H1 (cell line): ENCODE results near the gene MRS2. TPM values are rescaled to one million over a fixed set of nuclear protein-coding genes. Genes with fewer than 3 reads are reported as not detected.

Source experiments
- CTCF ChIA-PET: fragments of 300-600 bp; sonication (Branson Sonifier 250); formaldehyde crosslinking; loops from one replicate; lab custom pipeline; 2021; ENCODE audit not compliant: partially characterized antibody; lab: Charles Lee
- POLR2A ChIA-PET: fragments of 300-600 bp; sonication (Branson Sonifier 250); formaldehyde crosslinking; loops from one replicate; lab custom pipeline; 2021; ENCODE audit warnings: inconsistent platforms; ENCODE audit not compliant: partially characterized antibody; lab: Charles Lee
- DNase-seq, 2 experiments: peaks; one replicate each; pipeline versions ENCODE4 v3.0.0 to v3.0.0-alpha.2; 2010 to 2022; ENCODE audit warnings: low spot score in 2 of 2, low read depth in 1 of 2, mixed read lengths in 1 of 2
- FAIRE-seq: peaks from 2 replicates; lab custom pipeline; 2011; peaks lifted over from hg19 to GRCh38; lab: Jason Lieb, UNC
- H2AFZ ChIP-seq: 2 replicates; pipeline ENCODE4 v1.8.1; 2012; ENCODE audit warnings: low read length, inconsistent platforms
- H2AK5ac ChIP-seq: 2 replicates; pipeline ENCODE4 v1.6.1; 2013; ENCODE audit warnings: low read depth, low read length
- H2BK120ac ChIP-seq: replicated peaks from 2 replicates; pipeline ENCODE3; 2013; ENCODE audit warnings: low read depth, low read length, inconsistent platforms
- H2BK12ac ChIP-seq: 2 replicates; pipeline ENCODE4 v1.6.1; 2013; ENCODE audit warnings: low read depth, low read length
- H2BK15ac ChIP-seq: 2 replicates; pipeline ENCODE4 v1.6.1; 2013; ENCODE audit warnings: low read length
- H2BK20ac ChIP-seq: 2 replicates; pipeline ENCODE4 v1.6.1; 2013; ENCODE audit warnings: low read length
- H2BK5ac ChIP-seq: 2 replicates; pipeline ENCODE4 v1.6.1; 2013; ENCODE audit warnings: low read depth, low read length
- H3K14ac ChIP-seq: 2 replicates; pipeline ENCODE4 v1.6.1; 2013; ENCODE audit warnings: inconsistent platforms; ENCODE audit not compliant: insufficient read length
- H3K18ac ChIP-seq: 2 replicates; pipeline ENCODE4 v1.6.1; 2013; ENCODE audit warnings: low read length; ENCODE audit errors: extremely low read depth
- H3K23ac ChIP-seq: 2 replicates; pipeline ENCODE4 v1.6.1; 2013; ENCODE audit warnings: inconsistent platforms; ENCODE audit not compliant: insufficient read length
- H3K23me2 ChIP-seq: 2 replicates; pipeline ENCODE4 v1.6.1; 2013; ENCODE audit warnings: low read depth, low read length
- H3K27ac ChIP-seq: 2 replicates; pipeline ENCODE4 v1.6.1; 2011; ENCODE audit warnings: low read depth, low read length, inconsistent platforms
- H3K27me3 ChIP-seq, 4 experiments: replicated peaks in 1 of 4; 1 replicate in 1 of 4; 2 replicates in 3 of 4; pipeline versions ENCODE4 v1.6.1 to v1.8.1; 2011 to 2013; ENCODE audit warnings: low read length in 3 of 4, mild to moderate bottlenecking in 3 of 4, inconsistent platforms in 2 of 4, mixed read lengths in 2 of 4, moderate library complexity in 1 of 4; ENCODE audit not compliant: control insufficient read depth in 3 of 4, insufficient read depth in 3 of 4; ENCODE audit errors: extremely low read depth in 1 of 4
- H3K36me3 ChIP-seq, 4 experiments: 2 replicates each; pipeline versions ENCODE4 v1.6.1 to v1.8.1; 2011 to 2013; ENCODE audit warnings: mild to moderate bottlenecking in 4 of 4, low read length in 3 of 4, moderate library complexity in 2 of 4, control low read depth in 1 of 4, inconsistent platforms in 1 of 4; ENCODE audit not compliant: insufficient read depth in 4 of 4, control insufficient read depth in 2 of 4
- H3K4ac ChIP-seq: replicated peaks from 2 replicates; pipeline ENCODE3; 2013; ENCODE audit warnings: low read length, low read depth, mixed read lengths, inconsistent platforms; ENCODE audit not compliant: insufficient read length
- H3K4me1 ChIP-seq, 4 experiments: replicated peaks in 1 of 4; 1 replicate in 1 of 4; 2 replicates in 3 of 4; pipeline versions ENCODE4 v1.6.1 to v1.8.1; 2011 to 2013; ENCODE audit warnings: low read length in 3 of 4, inconsistent platforms in 2 of 4, mixed read lengths in 1 of 4; ENCODE audit not compliant: insufficient read depth in 4 of 4, control insufficient read depth in 3 of 4
- H3K4me2 ChIP-seq, 2 experiments: 2 replicates each; pipeline versions ENCODE4 v1.6.1 to v1.8.1; 2011 to 2013; ENCODE audit warnings: low read depth in 2 of 2, low read length in 2 of 2, control low read depth in 1 of 2, inconsistent platforms in 1 of 2, mild to moderate bottlenecking in 1 of 2; ENCODE audit not compliant: insufficient read depth in 1 of 2
- H3K4me3 ChIP-seq, 4 experiments: fragments of 200-600, 300-600 bp in 1 of 4; sonication (generic), shearing (Covaris generic), sonication (Bioruptor Twin) in 1 of 4; 2 replicates each; pipeline versions ENCODE4 v1.5.1 to v1.8.1; 2011 to 2016; ENCODE audit warnings: low read length in 4 of 4, low read depth in 3 of 4, control low read depth in 2 of 4, inconsistent platforms in 2 of 4, mild to moderate bottlenecking in 2 of 4, mixed read lengths in 1 of 4, moderate library complexity in 1 of 4; ENCODE audit not compliant: insufficient read depth in 2 of 4; ENCODE audit errors: extremely low read depth in 1 of 4
- H3K56ac ChIP-seq: replicated peaks from 2 replicates; pipeline ENCODE3; 2013; ENCODE audit warnings: low read depth, mild to moderate bottlenecking, mixed read lengths, low read length, inconsistent platforms; ENCODE audit not compliant: insufficient read length
- H3K79me1 ChIP-seq: 2 replicates; pipeline ENCODE4 v1.6.1; 2013; ENCODE audit warnings: low read depth, low read length, control low read depth
- H3K79me2 ChIP-seq, 2 experiments: 2 replicates each; pipeline versions ENCODE4 v1.6.1 to v1.8.1; 2012 to 2013; ENCODE audit warnings: low read length in 2 of 2, mild to moderate bottlenecking in 2 of 2, inconsistent platforms in 1 of 2; ENCODE audit not compliant: insufficient read depth in 2 of 2, control insufficient read depth in 1 of 2
- H3K9ac ChIP-seq, 4 experiments: replicated peaks in 1 of 4; 1 replicate in 1 of 4; 2 replicates in 3 of 4; pipeline versions ENCODE4 v1.6.1 to v1.8.1; 2011 to 2013; ENCODE audit warnings: low read depth in 3 of 4, low read length in 3 of 4, control low read depth in 2 of 4, mild to moderate bottlenecking in 2 of 4, moderate library complexity in 2 of 4, inconsistent platforms in 1 of 4; ENCODE audit errors: extremely low read depth in 1 of 4
- H3K9me3 ChIP-seq, 2 experiments: 2 replicates each; pipeline versions ENCODE4 v1.6.1 to v1.8.1; 2012 to 2013; ENCODE audit warnings: mild to moderate bottlenecking in 2 of 2, moderate library complexity in 2 of 2, control low read depth in 1 of 2, inconsistent platforms in 1 of 2, low read depth in 1 of 2, low read length in 1 of 2, mixed read lengths in 1 of 2; ENCODE audit not compliant: insufficient read depth in 2 of 2
- H4K20me1 ChIP-seq, 2 experiments: replicated peaks in 1 of 2; 2 replicates each; pipeline versions ENCODE3 to v1.8.1; 2011 to 2013; ENCODE audit warnings: inconsistent platforms in 2 of 2, low read length in 2 of 2, mild to moderate bottlenecking in 1 of 2; ENCODE audit not compliant: insufficient read depth in 2 of 2, control insufficient read depth in 1 of 2
- H4K5ac ChIP-seq: 2 replicates; pipeline ENCODE4 v1.6.1; 2013; ENCODE audit warnings: low read length, low read depth, mixed read lengths, inconsistent platforms; ENCODE audit not compliant: insufficient read length
- H4K8ac ChIP-seq: 2 replicates; pipeline ENCODE4 v1.8.0; 2013; ENCODE audit warnings: mild to moderate bottlenecking, moderate library complexity, low read length, inconsistent platforms; ENCODE audit not compliant: insufficient read depth; ENCODE audit errors: extremely low read depth
- H4K91ac ChIP-seq: replicated peaks from 2 replicates; pipeline ENCODE3; 2013; ENCODE audit warnings: low read length, mixed read lengths, inconsistent platforms; ENCODE audit not compliant: insufficient read length
- EGR1 ChIP-seq: IDR thresholded peaks from 2 replicates; pipeline ENCODE4 v1.6.1; 2011; ENCODE audit warnings: low read depth, low read length, borderline replicate concordance
- KDM1A ChIP-seq: fragments of 200-600, 300-600 bp; sonication (generic); IDR thresholded peaks from 2 replicates; pipeline ENCODE4 v1.7.1; 2016; ENCODE audit warnings: mild to moderate bottlenecking, low read length, borderline replicate concordance
- MAFK ChIP-seq: IDR thresholded peaks from 2 replicates; pipeline ENCODE4 v1.6.1; 2012; ENCODE audit warnings: low read depth, mild to moderate bottlenecking, improper control_type of control experiment, low read length
- TCF12 ChIP-seq: IDR thresholded peaks from 2 replicates; pipeline ENCODE4 v1.6.1; 2011; ENCODE audit warnings: low read depth, mild to moderate bottlenecking, low read length
- WGBS, 2 experiments: shearing (Covaris generic) in 1 of 2; methylation state at CpG; one replicate each; pipeline versions ENCODE4 v1.1.6 to v1.1.7; 2013 to 2015; ENCODE audit warnings: low lambda C conversion rate in 2 of 2, mixed read lengths in 2 of 2, inconsistent platforms in 1 of 2, low coverage in 1 of 2, missing lambda C conversion rate in 1 of 2; ENCODE audit not compliant: insufficient replicate concordance in 2 of 2, insufficient coverage in 1 of 2, insufficient read length in 1 of 2; ENCODE audit errors: extremely low coverage in 1 of 2, missing lambda C conversion rate in 1 of 2; 5-methylcytosine and 5-hydroxymethylcytosine counted together
- polyA plus RNA-seq, 7 experiments: library from polyadenylated mRNA; depleted of rRNA in 3 of 7; stranded (reverse) in 5 of 7; unstranded in 2 of 7; fragments of >200 nt in 5 of 7; fragments of 200-250 nt in 2 of 7; gene quantifications; 1 replicate in 5 of 7; 2 replicates in 1 of 7; 4 replicates in 1 of 7; pipeline versions ENCODE4 v1.2.1 to v1.2.3, GENCODE V29; 2011 to 2013; ENCODE audit warnings: missing spikeins in 2 of 7, mixed read lengths in 2 of 7
- total RNA-seq: library from RNA; stranded (reverse); fragmentation: NEBNext Ultra II Directional; extraction: Animal tissue kit (Norgen Biotek cat#: 25700); gene quantifications from 2 replicates; pipeline ENCODE4 v1.2.1, GENCODE V29; 2021
- TF ChIP-seq, protein P1 (sequence below): IDR thresholded peaks from 2 replicates; pipeline ENCODE4 v1.6.1; 2011; ENCODE audit warnings: low read depth, mild to moderate bottlenecking, low read length; ENCODE audit not compliant: insufficient read depth
- TF ChIP-seq, protein P2 (sequence below): IDR thresholded peaks from 2 replicates; pipeline ENCODE4 v1.6.1; 2012; ENCODE audit warnings: inconsistent platforms
- TF ChIP-seq, protein P3 (sequence below), 3 experiments: IDR thresholded peaks; 1 replicate in 2 of 3; 2 replicates in 1 of 3; pipeline versions ENCODE4 v1.5.1 to v1.6.1; 2011; ENCODE audit warnings: low read length in 3 of 3, mild to moderate bottlenecking in 3 of 3, inconsistent platforms in 2 of 3, low read depth in 1 of 3, moderate library complexity in 1 of 3; ENCODE audit not compliant: insufficient read depth in 1 of 3; ENCODE audit errors: control extremely low read depth in 1 of 3

MRS2 gene
- total and polyA plus RNA-seq, 2 of the 8 experiments (the other 6 are each of a cell fraction or from before 2014, with no cell fraction given), result 51.2 to 67.5 TPM

DNA sequence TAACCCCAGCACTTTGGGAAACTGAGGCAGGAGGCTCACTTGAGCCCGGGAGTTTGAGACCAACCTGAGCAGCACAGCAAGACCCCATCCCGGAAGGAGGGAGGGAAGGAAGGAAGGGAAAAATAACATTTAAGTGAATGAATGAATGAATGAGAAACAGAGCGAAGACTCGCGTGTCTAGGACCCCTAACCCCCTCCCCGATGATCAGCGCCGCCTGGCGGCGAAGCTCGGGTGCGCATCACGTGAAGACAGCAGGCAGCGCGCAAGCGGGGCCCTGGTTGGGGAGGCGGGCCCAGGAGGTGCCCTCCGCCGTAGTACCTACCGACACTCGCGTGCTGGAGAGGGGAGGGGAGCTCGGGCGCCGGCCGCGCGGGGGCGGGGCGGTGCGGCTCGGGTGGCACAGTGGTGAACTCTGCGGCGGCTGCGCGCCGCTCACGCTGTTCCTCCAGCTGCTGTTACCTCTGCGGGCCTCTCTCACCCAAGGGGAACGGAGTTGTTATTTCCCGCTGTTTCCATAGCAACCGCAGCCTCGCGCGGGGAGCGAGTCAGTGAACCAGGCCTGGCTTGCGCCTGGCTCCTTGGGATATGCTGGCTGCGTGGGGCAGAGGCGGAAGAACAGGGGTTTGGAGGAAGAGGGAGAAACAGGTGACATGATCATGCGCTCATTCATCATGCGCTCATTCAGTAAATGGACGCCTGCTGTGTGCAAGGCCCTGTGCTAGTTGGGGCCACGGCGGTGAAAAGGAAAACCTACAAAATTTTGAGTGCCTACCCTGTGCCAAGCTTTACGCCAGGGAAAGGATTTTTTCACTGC lies 42.9 kb upstream of the MRS2 start:
- H4K91ac ChIP-seq, result no peak overlapping the region
- no peaks in the 10 kb centered on the region for H3K27me3 ChIP-seq
- no peaks in the 10 kb centered on the region for H3K79me2 ChIP-seq
- no peak overlapping the region; the same call in none of the 2 replicates for H4K8ac ChIP-seq
- no peak overlapping the region for H2AK5ac ChIP-seq
- CTCF ChIA-PET, result interaction anchor here (0.6 to 2.6 kb wide), 20 partner anchors 10 to 137 kb away, joined by 3 to 21 read pairs (median 4); no protein-coding TSS in a partner anchor
- peak; percentile 69 to 99 for DNase-seq
- no peak overlapping the region for H2BK20ac ChIP-seq
- H3K4me3 ChIP-seq, result peak overlapping the region; percentile 60 to 70 (median 67)
- H3K79me1 ChIP-seq, result no peaks in the 10 kb centered on the region
- 11% methylated on average over 42 of the region's 55 CpGs; no CpG with 5 or more reads in 1 of the 2 experiments for WGBS, 2 experiments
- peaks cover 4% of the 10 kb centered on the region for H3K23me2 ChIP-seq
- peak overlapping the region in 3 of 4 experiments; percentile 31 to 55 (median 48); a peak in 4 of 7 replicates for H3K9ac ChIP-seq
- no peaks in the 10 kb centered on the region; a peak in 1 of 4 replicates for H3K9me3 ChIP-seq
- no peak overlapping the region for H2BK120ac ChIP-seq
- H2AFZ ChIP-seq, result peak overlapping the region; percentile 90
- H2BK5ac ChIP-seq, result no peak overlapping the region
- no peak overlapping the region for H2BK15ac ChIP-seq
- H3K4me2 ChIP-seq, result peak overlapping the region; percentile 76 to 86
- no peaks in the 10 kb centered on the region for H3K36me3 ChIP-seq
- no peaks in the 10 kb centered on the region for H4K20me1 ChIP-seq
- no peak overlapping the region for H3K4ac ChIP-seq
- POLR2A ChIA-PET, result interaction anchor here (1.0 kb wide), 1 partner anchor 16 kb away, joined by 3 read pairs; no protein-coding TSS in a partner anchor
- H3K18ac ChIP-seq, result peak overlapping the region; percentile 11; the same call in 1 of the 2 replicates
- FAIRE-seq, result no peak
- no peak overlapping the region for H3K56ac ChIP-seq
- H3K14ac ChIP-seq, result no peak overlapping the region
- H4K5ac ChIP-seq, result no peak overlapping the region
- 0 out of 2 replicates have a peak overlapping the region, but pooled peaks have one; percentile 13 for H3K27ac ChIP-seq
- peak overlapping the region; percentile 94 for H2BK12ac ChIP-seq
- H3K4me1 ChIP-seq, result peaks cover 0 to 3% (median 1%) of the 10 kb centered on the region in 4 experiments; a peak in 2 of 7 replicates
- H3K23ac ChIP-seq, result no peak overlapping the region
- TF ChIP-seq EGR1 (peak; percentile 80; the same call in 1 of the 2 replicates), KDM1A (peak; percentile 83), MAFK (no peak), TCF12 (0 out of 2 replicates have a peak, but pooled peaks have one; percentile 37)
- TF ChIP-seq, protein P1, sequence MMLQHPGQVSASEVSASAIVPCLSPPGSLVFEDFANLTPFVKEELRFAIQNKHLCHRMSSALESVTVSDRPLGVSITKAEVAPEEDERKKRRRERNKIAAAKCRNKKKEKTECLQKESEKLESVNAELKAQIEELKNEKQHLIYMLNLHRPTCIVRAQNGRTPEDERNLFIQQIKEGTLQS, result 0 out of 2 replicates have a peak, but pooled peaks have one; percentile 58
- TF ChIP-seq, protein P2, sequence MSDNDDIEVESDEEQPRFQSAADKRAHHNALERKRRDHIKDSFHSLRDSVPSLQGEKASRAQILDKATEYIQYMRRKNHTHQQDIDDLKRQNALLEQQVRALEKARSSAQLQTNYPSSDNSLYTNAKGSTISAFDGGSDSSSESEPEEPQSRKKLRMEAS, result peak; percentile 67
- TF ChIP-seq, protein P3, sequence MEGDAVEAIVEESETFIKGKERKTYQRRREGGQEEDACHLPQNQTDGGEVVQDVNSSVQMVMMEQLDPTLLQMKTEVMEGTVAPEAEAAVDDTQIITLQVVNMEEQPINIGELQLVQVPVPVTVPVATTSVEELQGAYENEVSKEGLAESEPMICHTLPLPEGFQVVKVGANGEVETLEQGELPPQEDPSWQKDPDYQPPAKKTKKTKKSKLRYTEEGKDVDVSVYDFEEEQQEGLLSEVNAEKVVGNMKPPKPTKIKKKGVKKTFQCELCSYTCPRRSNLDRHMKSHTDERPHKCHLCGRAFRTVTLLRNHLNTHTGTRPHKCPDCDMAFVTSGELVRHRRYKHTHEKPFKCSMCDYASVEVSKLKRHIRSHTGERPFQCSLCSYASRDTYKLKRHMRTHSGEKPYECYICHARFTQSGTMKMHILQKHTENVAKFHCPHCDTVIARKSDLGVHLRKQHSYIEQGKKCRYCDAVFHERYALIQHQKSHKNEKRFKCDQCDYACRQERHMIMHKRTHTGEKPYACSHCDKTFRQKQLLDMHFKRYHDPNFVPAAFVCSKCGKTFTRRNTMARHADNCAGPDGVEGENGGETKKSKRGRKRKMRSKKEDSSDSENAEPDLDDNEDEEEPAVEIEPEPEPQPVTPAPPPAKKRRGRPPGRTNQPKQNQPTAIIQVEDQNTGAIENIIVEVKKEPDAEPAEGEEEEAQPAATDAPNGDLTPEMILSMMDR (IDR thresholded peaks at IDR 0.05; ENCODE audit: control extremely low read depth in 1 of 3, insufficient read depth in 1 of 3, low read depth in 1 of 3, low read length in 3 of 3), result peak; percentile 83 to 93 (median 88)
